ENCODE measurements around the gene BABAM2. TPM values are rescaled to one million over a fixed set of nuclear protein-coding genes. Genes with fewer than 3 reads are reported as not detected.

The BABAM2 gene
- total RNA-seq, 1 donor from 2014 or later, result 37.1 TPM

- no peak overlapping the region for H3K4me3 Mint-ChIP-seq (ENCODE audit: low read depth)
- TF ChIP-seq, protein P1, sequence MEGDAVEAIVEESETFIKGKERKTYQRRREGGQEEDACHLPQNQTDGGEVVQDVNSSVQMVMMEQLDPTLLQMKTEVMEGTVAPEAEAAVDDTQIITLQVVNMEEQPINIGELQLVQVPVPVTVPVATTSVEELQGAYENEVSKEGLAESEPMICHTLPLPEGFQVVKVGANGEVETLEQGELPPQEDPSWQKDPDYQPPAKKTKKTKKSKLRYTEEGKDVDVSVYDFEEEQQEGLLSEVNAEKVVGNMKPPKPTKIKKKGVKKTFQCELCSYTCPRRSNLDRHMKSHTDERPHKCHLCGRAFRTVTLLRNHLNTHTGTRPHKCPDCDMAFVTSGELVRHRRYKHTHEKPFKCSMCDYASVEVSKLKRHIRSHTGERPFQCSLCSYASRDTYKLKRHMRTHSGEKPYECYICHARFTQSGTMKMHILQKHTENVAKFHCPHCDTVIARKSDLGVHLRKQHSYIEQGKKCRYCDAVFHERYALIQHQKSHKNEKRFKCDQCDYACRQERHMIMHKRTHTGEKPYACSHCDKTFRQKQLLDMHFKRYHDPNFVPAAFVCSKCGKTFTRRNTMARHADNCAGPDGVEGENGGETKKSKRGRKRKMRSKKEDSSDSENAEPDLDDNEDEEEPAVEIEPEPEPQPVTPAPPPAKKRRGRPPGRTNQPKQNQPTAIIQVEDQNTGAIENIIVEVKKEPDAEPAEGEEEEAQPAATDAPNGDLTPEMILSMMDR (IDR thresholded peaks at IDR 0.05; ENCODE audit: unreplicated experiment), result no peak
- H3K27ac Mint-ChIP-seq, result no peak overlapping the region
- H3K4me1 Mint-ChIP-seq (ENCODE audit: low read depth), result peaks cover 4% of the 10 kb centered on the region
- no peaks in the 10 kb centered on the region for H3K9me3 Mint-ChIP-seq (ENCODE audit: low read depth)
- peaks cover 17% of the 10 kb centered on the region for H3K27me3 Mint-ChIP-seq
- H3K36me3 Mint-ChIP-seq (ENCODE audit: insufficient read depth), result no peaks in the 10 kb centered on the region
- no peak for DNase-seq (ENCODE audit: low spot score, unreplicated experiment)
Measured at GRCh38 chr2:28374331-28374730, 483.8 kb downstream of the BABAM2 start.

- TF ChIP-seq, protein P1 (IDR thresholded peaks at IDR 0.05; ENCODE audit: unreplicated experiment), result no peak
- no peak overlapping the region for H3K27ac Mint-ChIP-seq
- peaks cover 19% of the 10 kb centered on the region for H3K27me3 Mint-ChIP-seq
- H3K4me3 Mint-ChIP-seq (ENCODE audit: low read depth), result no peak overlapping the region
- H3K9me3 Mint-ChIP-seq (ENCODE audit: low read depth), result no peaks in the 10 kb centered on the region
- DNase-seq (ENCODE audit: low spot score, unreplicated experiment), result no peak
- H3K4me1 Mint-ChIP-seq (ENCODE audit: low read depth), result peaks cover 4% of the 10 kb centered on the region
- H3K36me3 Mint-ChIP-seq (ENCODE audit: insufficient read depth), result no peaks in the 10 kb centered on the region
Measured at GRCh38 chr2:28375236-28375635, 484.7 kb downstream of the BABAM2 start.

GRCh38 chr2:28375742-28376631, 485.5 kb downstream of the BABAM2 start:
- H3K4me3 Mint-ChIP-seq (ENCODE audit: low read depth), result no peak overlapping the region
- DNase-seq (ENCODE audit: low spot score, unreplicated experiment), result no peak

DNA sequence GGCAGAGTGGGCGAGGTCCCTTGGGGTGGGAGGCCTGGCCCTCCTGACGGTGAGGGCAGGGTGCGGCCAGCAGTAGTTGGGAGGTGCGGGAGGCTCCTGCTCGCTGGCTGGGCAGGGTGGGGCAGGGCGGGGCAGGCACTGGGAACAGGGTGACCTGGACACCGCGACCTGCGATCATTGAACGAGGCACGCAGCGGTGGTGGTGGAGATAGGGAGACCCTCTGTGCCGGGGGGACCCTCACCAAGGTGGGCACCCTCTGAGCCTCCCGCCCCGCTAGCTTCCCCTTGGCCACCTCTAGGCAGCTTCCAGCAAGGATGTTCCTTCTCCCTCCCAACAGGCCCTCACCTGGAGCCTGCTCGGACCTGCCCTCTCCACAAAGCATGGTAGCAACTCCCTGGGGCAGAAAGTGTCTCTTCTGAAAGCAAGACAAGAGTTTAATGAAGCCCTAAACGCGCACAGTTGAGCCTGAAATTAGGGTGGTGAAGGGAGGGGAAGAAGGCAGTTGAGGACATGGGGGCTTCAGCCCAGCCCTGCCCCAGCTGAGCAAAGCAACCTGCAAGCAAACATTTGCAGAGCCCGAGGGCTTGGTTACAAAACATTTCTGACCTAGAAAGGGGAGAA, 486.8 kb downstream of the BABAM2 start:
- no peak overlapping the region for H3K4me3 Mint-ChIP-seq (ENCODE audit: low read depth)
- TF ChIP-seq, protein P1 (IDR thresholded peaks at IDR 0.05; ENCODE audit: unreplicated experiment), result no peak
- no peaks in the 10 kb centered on the region for H3K9me3 Mint-ChIP-seq (ENCODE audit: low read depth)
- H3K4me1 Mint-ChIP-seq (ENCODE audit: low read depth), result peaks cover 21% of the 10 kb centered on the region
- H3K27ac Mint-ChIP-seq, result no peak overlapping the region
- peaks cover 18% of the 10 kb centered on the region for H3K27me3 Mint-ChIP-seq
- DNase-seq (ENCODE audit: low spot score, unreplicated experiment), result no peak
- H3K36me3 Mint-ChIP-seq (ENCODE audit: insufficient read depth), result no peaks in the 10 kb centered on the region

More at GRCh38 chr2:28375742-28376631, 485.5 kb downstream of the BABAM2 start:
- Mint-ChIP-seq H3K27me3 (peaks cover 19% of the 10 kb centered on the region), H3K4me1 (ENCODE audit: low read depth) (peaks cover 9% of the 10 kb centered on the region), H3K36me3 (ENCODE audit: insufficient read depth) (no peaks in the 10 kb centered on the region), H3K27ac (peak overlapping the region; percentile 56), H3K9me3 (ENCODE audit: low read depth) (no peaks in the 10 kb centered on the region)
- TF ChIP-seq, protein P1 (IDR thresholded peaks at IDR 0.05; ENCODE audit: unreplicated experiment), result no peak

GRCh38 chr2:28377984-28378678, 487.6 kb downstream of the BABAM2 start:
- Mint-ChIP-seq H3K27me3 (peaks cover 9% of the 10 kb centered on the region), H3K9me3 (ENCODE audit: low read depth) (no peaks in the 10 kb centered on the region), H3K4me1 (ENCODE audit: low read depth) (peaks cover 28% of the 10 kb centered on the region), H3K4me3 (ENCODE audit: low read depth) (no peak overlapping the region), H3K36me3 (ENCODE audit: insufficient read depth) (no peaks in the 10 kb centered on the region), H3K27ac (no peak overlapping the region)
- no peak for DNase-seq (ENCODE audit: low spot score, unreplicated experiment)
- TF ChIP-seq, protein P1 (IDR thresholded peaks at IDR 0.05; ENCODE audit: unreplicated experiment), result no peak

Measured in progenitor cell of endocrine pancreas (in vitro differentiated cells).